Measurements from ENCODE around the gene PDSS2.

Gene PDSS2

DNA sequence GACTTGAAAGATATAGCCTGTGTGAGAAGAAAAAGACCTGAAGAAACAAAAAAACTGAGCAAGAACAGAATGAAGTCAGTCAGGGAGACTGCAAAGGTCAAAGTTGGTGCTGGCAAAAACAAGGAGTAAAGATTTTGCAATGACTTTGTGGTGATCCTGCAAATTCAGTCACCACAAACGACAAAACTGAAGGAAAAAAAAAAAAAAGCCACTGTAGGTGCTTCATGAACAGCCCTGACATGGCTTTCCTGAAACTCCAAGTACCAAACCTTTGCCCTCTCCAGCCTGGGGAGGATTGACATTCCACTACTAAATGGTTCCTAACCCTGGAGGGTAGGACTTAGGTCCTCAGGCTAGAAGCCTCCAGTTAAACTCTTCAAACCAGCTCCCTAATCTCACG, 229.3 kb downstream of the PDSS2 start:
- Histone ChIP-seq H3K9me2 (replicated peaks; ENCODE audit: low read depth, low read length) (no peaks in the 10 kb centered on the region), H4K20me1 (ENCODE audit: insufficient read depth, low read length, poor library complexity, severe bottlenecking) (no peaks in the 10 kb centered on the region), H3K9me3 (ENCODE audit: insufficient read depth, low read depth, low read length) (no peaks in the 10 kb centered on the region), H3K79me2 (ENCODE audit: insufficient read depth, low read length) (no peaks in the 10 kb centered on the region), H3F3A (ENCODE audit: low read depth) (no peaks in the 10 kb centered on the region), H3K4me3 (ENCODE audit: low read length, poor library complexity, severe bottlenecking) (no peak overlapping the region), H3K27me3 (ENCODE audit: insufficient read depth, low read length, poor library complexity, severe bottlenecking) (no peaks in the 10 kb centered on the region), H3K9ac (ENCODE audit: low read depth, low read length, poor library complexity, severe bottlenecking) (no peak overlapping the region), H2AFZ (ENCODE audit: low read length) (no peak overlapping the region), H3K4me2 (ENCODE audit: low read depth, low read length, poor library complexity, severe bottlenecking) (no peak overlapping the region), H3K4me1 (ENCODE audit: insufficient read depth, low read length, poor library complexity, severe bottlenecking) (no peaks in the 10 kb centered on the region), H3K36me3 (ENCODE audit: insufficient read depth, low read length) (no peaks in the 10 kb centered on the region)
- TF ChIP-seq, protein P1, sequence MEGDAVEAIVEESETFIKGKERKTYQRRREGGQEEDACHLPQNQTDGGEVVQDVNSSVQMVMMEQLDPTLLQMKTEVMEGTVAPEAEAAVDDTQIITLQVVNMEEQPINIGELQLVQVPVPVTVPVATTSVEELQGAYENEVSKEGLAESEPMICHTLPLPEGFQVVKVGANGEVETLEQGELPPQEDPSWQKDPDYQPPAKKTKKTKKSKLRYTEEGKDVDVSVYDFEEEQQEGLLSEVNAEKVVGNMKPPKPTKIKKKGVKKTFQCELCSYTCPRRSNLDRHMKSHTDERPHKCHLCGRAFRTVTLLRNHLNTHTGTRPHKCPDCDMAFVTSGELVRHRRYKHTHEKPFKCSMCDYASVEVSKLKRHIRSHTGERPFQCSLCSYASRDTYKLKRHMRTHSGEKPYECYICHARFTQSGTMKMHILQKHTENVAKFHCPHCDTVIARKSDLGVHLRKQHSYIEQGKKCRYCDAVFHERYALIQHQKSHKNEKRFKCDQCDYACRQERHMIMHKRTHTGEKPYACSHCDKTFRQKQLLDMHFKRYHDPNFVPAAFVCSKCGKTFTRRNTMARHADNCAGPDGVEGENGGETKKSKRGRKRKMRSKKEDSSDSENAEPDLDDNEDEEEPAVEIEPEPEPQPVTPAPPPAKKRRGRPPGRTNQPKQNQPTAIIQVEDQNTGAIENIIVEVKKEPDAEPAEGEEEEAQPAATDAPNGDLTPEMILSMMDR (conservative IDR thresholded peaks at IDR 0.05; ENCODE audit: low read length), result no peak
- no peak for TF ChIP-seq EZH2phosphoT487 (IDR thresholded peaks at IDR 0.05; ENCODE audit: borderline replicate concordance)

DNA sequence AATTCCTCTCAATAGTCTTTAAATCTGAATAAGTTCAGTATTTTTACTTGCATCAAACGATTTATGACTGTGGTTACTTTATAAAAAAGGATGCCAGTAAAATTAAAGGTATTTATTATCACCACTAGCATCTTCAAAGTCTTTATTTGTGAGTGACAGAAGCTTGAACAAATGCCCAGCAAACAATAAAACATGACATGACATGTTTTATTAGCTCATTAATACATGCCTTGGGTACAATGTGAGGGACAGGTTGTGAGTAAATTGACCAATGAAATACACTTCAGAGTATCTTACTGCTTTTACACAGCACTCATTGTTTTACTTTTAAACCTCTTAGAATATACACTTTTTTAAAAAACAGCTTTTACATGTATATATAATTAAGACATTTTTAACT, 230.6 kb downstream of the PDSS2 start:
- Histone ChIP-seq H3K9me2 (replicated peaks; ENCODE audit: low read depth, low read length) (no peaks in the 10 kb centered on the region), H3F3A (ENCODE audit: low read depth) (no peaks in the 10 kb centered on the region), H3K4me1 (ENCODE audit: insufficient read depth, low read length, poor library complexity, severe bottlenecking) (no peaks in the 10 kb centered on the region), H3K79me2 (ENCODE audit: insufficient read depth, low read length) (no peaks in the 10 kb centered on the region), H3K36me3 (ENCODE audit: insufficient read depth, low read length) (no peaks in the 10 kb centered on the region), H2AFZ (ENCODE audit: low read length) (no peak overlapping the region), H4K20me1 (ENCODE audit: insufficient read depth, low read length, poor library complexity, severe bottlenecking) (no peaks in the 10 kb centered on the region), H3K9me3 (ENCODE audit: insufficient read depth, low read depth, low read length) (no peaks in the 10 kb centered on the region), H3K27me3 (ENCODE audit: insufficient read depth, low read length, poor library complexity, severe bottlenecking) (no peaks in the 10 kb centered on the region), H3K4me3 (ENCODE audit: low read length, poor library complexity, severe bottlenecking) (no peak overlapping the region), H3K9ac (ENCODE audit: low read depth, low read length, poor library complexity, severe bottlenecking) (no peak overlapping the region), H3K4me2 (ENCODE audit: low read depth, low read length, poor library complexity, severe bottlenecking) (no peak overlapping the region)
- no peak for TF ChIP-seq EZH2phosphoT487 (IDR thresholded peaks at IDR 0.05; ENCODE audit: borderline replicate concordance)
- TF ChIP-seq, protein P1 (conservative IDR thresholded peaks at IDR 0.05; ENCODE audit: low read length), result no peak

DNA sequence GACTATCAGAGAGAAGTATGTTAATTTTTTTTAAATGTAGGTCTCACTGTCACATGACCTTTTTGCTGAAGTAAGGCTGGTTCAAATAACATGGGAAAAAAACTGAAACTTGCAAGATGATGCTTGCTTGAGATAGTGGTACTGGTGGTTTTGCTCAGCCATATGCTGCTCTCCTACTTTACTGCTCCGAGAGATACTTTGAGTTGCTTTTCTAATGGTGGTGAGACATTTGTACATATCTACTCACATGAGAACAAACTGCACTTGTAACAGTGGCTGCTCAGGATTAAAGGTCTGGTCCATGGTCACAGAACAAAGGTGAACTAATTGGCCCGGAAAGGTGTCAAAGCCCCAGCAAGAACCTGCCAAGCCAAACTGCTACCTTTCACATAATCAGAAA, 237.8 kb downstream of the PDSS2 start:
- Histone ChIP-seq H3K9me2 (replicated peaks; ENCODE audit: low read depth, low read length) (no peaks in the 10 kb centered on the region), H3K9me3 (ENCODE audit: insufficient read depth, low read depth, low read length) (no peaks in the 10 kb centered on the region), H3K4me2 (ENCODE audit: low read depth, low read length, poor library complexity, severe bottlenecking) (no peak overlapping the region), H3K4me3 (ENCODE audit: low read length, poor library complexity, severe bottlenecking) (no peak overlapping the region), H2AFZ (ENCODE audit: low read length) (no peak overlapping the region), H4K20me1 (ENCODE audit: insufficient read depth, low read length, poor library complexity, severe bottlenecking) (no peaks in the 10 kb centered on the region), H3K27me3 (ENCODE audit: insufficient read depth, low read length, poor library complexity, severe bottlenecking) (no peaks in the 10 kb centered on the region), H3K36me3 (ENCODE audit: insufficient read depth, low read length) (no peaks in the 10 kb centered on the region), H3K4me1 (ENCODE audit: insufficient read depth, low read length, poor library complexity, severe bottlenecking) (no peaks in the 10 kb centered on the region), H3K9ac (ENCODE audit: low read depth, low read length, poor library complexity, severe bottlenecking) (no peak overlapping the region), H3K79me2 (ENCODE audit: insufficient read depth, low read length) (no peaks in the 10 kb centered on the region), H3F3A (ENCODE audit: low read depth) (no peaks in the 10 kb centered on the region)
- TF ChIP-seq, protein P1 (conservative IDR thresholded peaks at IDR 0.05; ENCODE audit: low read length), result no peak
- no peak for TF ChIP-seq EZH2phosphoT487 (IDR thresholded peaks at IDR 0.05; ENCODE audit: borderline replicate concordance)
